HG02852 (cell line): Measurements from ENCODE around the gene MAP3K9.
"Not testable (repeated sequence)": the region's sequence is repeated elsewhere in the genome, so short reads cannot be mapped to it uniquely, and the experiment has no call there.

ENCODE experiments used
- ATAC-seq: cut with Tn5 transposase; IDR thresholded peaks from one replicate; pipeline ENCODE4 v1.9.1; 2021; ENCODE audit warnings: mild to moderate bottlenecking, moderate library complexity; ENCODE audit not compliant: unreplicated experiment

Gene MAP3K9

GRCh38 chr14:70809225-70810219, at the start of gene MAP3K9:
Gene MAP3K9 (minus strand): TSS chr14:70809513. CDS start chr14:70809171, 342 bp downstream.
- peak; percentile 85 for ATAC-seq

- ATAC-seq = no peak
Measured at GRCh38 chr14:70858641-70859040, 49.3 kb upstream of the MAP3K9 start.

GRCh38 chr14:70857496-70857890, 48.2 kb upstream of the MAP3K9 start:
- ATAC-seq = no peak

GRCh38 chr14:70856851-70857495, 47.7 kb upstream of the MAP3K9 start:
- no peak for ATAC-seq

GRCh38 chr14:70855486-70855885, 46.2 kb upstream of the MAP3K9 start:
- ATAC-seq = no peak

GRCh38 chr14:70853658-70854057, 44.3 kb upstream of the MAP3K9 start:
- not testable (repeated sequence) for ATAC-seq

- no peak for ATAC-seq
Measured at GRCh38 chr14:70847406-70848090, 38.2 kb upstream of the MAP3K9 start.

GRCh38 chr14:70845601-70846000, 36.3 kb upstream of the MAP3K9 start:
- ATAC-seq = no peak

- ATAC-seq = no peak
Measured at GRCh38 chr14:70842851-70843462, 33.6 kb upstream of the MAP3K9 start.

GRCh38 chr14:70838076-70838475, 28.8 kb upstream of the MAP3K9 start:
- no peak for ATAC-seq

- no peak for ATAC-seq
Measured at GRCh38 chr14:70836946-70837345, 27.6 kb upstream of the MAP3K9 start.

GRCh38 chr14:70833884-70834283, 24.6 kb upstream of the MAP3K9 start:
- no peak for ATAC-seq

GRCh38 chr14:70832561-70833305, 23.4 kb upstream of the MAP3K9 start:
- no peak for ATAC-seq

GRCh38 chr14:70830998-70831781, 21.9 kb upstream of the MAP3K9 start:
- ATAC-seq = no peak

GRCh38 chr14:70828188-70828587, 18.9 kb upstream of the MAP3K9 start:
- no peak for ATAC-seq

GRCh38 chr14:70827752-70828151, 18.4 kb upstream of the MAP3K9 start:
- no peak for ATAC-seq

GRCh38 chr14:70827347-70827746, 18.0 kb upstream of the MAP3K9 start:
- no peak for ATAC-seq

GRCh38 chr14:70823281-70823680, 14.0 kb upstream of the MAP3K9 start:
- ATAC-seq = no peak

- ATAC-seq = no peak
Measured at GRCh38 chr14:70822530-70823185, 13.3 kb upstream of the MAP3K9 start.
